Astrocyte (in vitro differentiated cells and primary cell): Measurements from ENCODE around the gene FAM13C. TPM values are rescaled to one million over a fixed set of nuclear protein-coding genes. Genes with fewer than 3 reads are reported as not detected.

ENCODE experiments used
- DNase-seq: peaks from one replicate; pipeline ENCODE4 v3.0.0-alpha.2; 2010; ENCODE audit warnings: low read depth
- FAIRE-seq: peaks from 2 replicates; lab custom pipeline; 2011; peaks lifted over from hg19 to GRCh38; lab: Jason Lieb, UNC
- H2AFZ ChIP-seq: 2 replicates; pipeline ENCODE4 v1.6.0; 2012; ENCODE audit warnings: low read depth, low read length, inconsistent platforms
- H3K27ac ChIP-seq: 2 replicates; pipeline ENCODE4 v1.5.1; 2011; ENCODE audit warnings: low read depth, low read length, inconsistent platforms
- H3K27me3 ChIP-seq: 2 replicates; pipeline ENCODE4 v1.6.0; 2011; ENCODE audit warnings: low read length, inconsistent platforms; ENCODE audit not compliant: insufficient read depth
- H3K36me3 ChIP-seq: 2 replicates; pipeline ENCODE4 v1.5.1; 2011; ENCODE audit warnings: low read length, inconsistent platforms; ENCODE audit not compliant: insufficient read depth
- H3K4me1 ChIP-seq: 2 replicates; pipeline ENCODE4 v1.5.1; 2011; ENCODE audit warnings: low read length, inconsistent platforms; ENCODE audit not compliant: insufficient read depth
- H3K4me2 ChIP-seq: 2 replicates; pipeline ENCODE4 v1.6.0; 2012; ENCODE audit warnings: low read length, inconsistent platforms
- H3K4me3 ChIP-seq: 2 replicates; pipeline ENCODE4 v1.5.1; 2011; ENCODE audit warnings: low read depth, mild to moderate bottlenecking, low read length, inconsistent platforms; ENCODE audit not compliant: insufficient read depth
- H3K79me2 ChIP-seq: 2 replicates; pipeline ENCODE4 v1.6.0; 2012; ENCODE audit warnings: mild to moderate bottlenecking, low read length, inconsistent platforms; ENCODE audit not compliant: insufficient read depth
- H3K9ac ChIP-seq: 2 replicates; pipeline ENCODE4 v1.6.0; 2012; ENCODE audit warnings: mild to moderate bottlenecking, low read length, inconsistent platforms
- H3K9me3 ChIP-seq: 2 replicates; pipeline ENCODE4 v1.5.1; 2012; ENCODE audit warnings: low read depth, mild to moderate bottlenecking, low read length, inconsistent platforms; ENCODE audit not compliant: insufficient read depth
- H4K20me1 ChIP-seq: 2 replicates; pipeline ENCODE4 v1.6.0; 2012; ENCODE audit warnings: low read length, inconsistent platforms; ENCODE audit not compliant: insufficient read depth
- H3K27ac Mint-ChIP-seq: one replicate; pipeline ENCODE4 v1.8.0; 2021; ENCODE audit warnings: mild to moderate bottlenecking, mixed read lengths; ENCODE audit not compliant: unreplicated experiment
- H3K27me3 Mint-ChIP-seq: one replicate; pipeline ENCODE4 v1.8.0; 2021; ENCODE audit warnings: low read depth, mixed read lengths; ENCODE audit not compliant: unreplicated experiment
- H3K36me3 Mint-ChIP-seq: one replicate; pipeline ENCODE4 v1.8.0; 2021; ENCODE audit warnings: low read depth, mixed read lengths; ENCODE audit not compliant: unreplicated experiment
- H3K4me1 Mint-ChIP-seq: one replicate; pipeline ENCODE4 v1.8.0; 2021; ENCODE audit warnings: low read depth, mixed read lengths; ENCODE audit not compliant: unreplicated experiment
- H3K4me3 Mint-ChIP-seq: one replicate; pipeline ENCODE4 v1.8.0; 2021; ENCODE audit warnings: mild to moderate bottlenecking, moderate library complexity, mixed read lengths; ENCODE audit not compliant: unreplicated experiment
- H3K9me3 Mint-ChIP-seq: one replicate; pipeline ENCODE4 v1.8.0; 2021; ENCODE audit warnings: mild to moderate bottlenecking, mixed read lengths; ENCODE audit not compliant: unreplicated experiment
- EZH2 ChIP-seq: IDR thresholded peaks from 2 replicates; pipeline ENCODE4 v1.6.1; 2012; ENCODE audit warnings: mild to moderate bottlenecking, low read length, inconsistent platforms; ENCODE audit not compliant: insufficient read depth
- total RNA-seq: library from RNA; stranded (reverse); gene quantifications from 2 replicates; pipeline ENCODE4 v1.2.1, GENCODE V29; 2021
- TF ChIP-seq, protein P1 (sequence below): IDR thresholded peaks from 2 replicates; pipeline ENCODE4 v1.5.1; 2011; ENCODE audit warnings: low read depth, mild to moderate bottlenecking, inconsistent platforms, low read length, moderate library complexity; ENCODE audit not compliant: insufficient read depth

The FAM13C gene
- total RNA-seq, 1 donor from 2014 or later = 8.7 TPM

DNA sequence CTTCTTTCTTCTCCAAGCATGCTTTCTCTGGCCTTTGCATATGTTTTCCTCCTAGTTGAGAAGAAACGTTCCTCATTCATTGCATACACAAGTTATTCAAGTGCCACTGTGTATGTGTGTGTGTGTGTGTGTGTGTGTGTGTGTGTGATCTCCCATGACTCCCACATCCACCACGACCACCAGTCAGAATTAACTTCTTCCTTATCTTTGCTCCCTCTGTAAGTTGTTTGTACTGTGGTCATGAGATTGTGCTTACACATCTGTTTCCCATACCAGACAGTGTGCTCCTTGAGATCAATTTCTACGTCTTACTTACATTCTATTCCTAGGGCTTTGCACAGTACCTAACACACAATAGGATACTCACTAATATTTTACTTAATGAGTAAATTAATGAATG, 22.4 kb upstream of the FAM13C start:
- Histone ChIP-seq H3K4me2 (no peak overlapping the region), H3K4me1 (peaks cover 34% of the 10 kb centered on the region), H3K4me3 (no peak overlapping the region), H3K79me2 (no peaks in the 10 kb centered on the region), H3K9ac (no peak overlapping the region), H3K36me3 (no peaks in the 10 kb centered on the region), H4K20me1 (no peaks in the 10 kb centered on the region), H3K27ac (no peak overlapping the region), H3K9me3 (no peaks in the 10 kb centered on the region), H3K27me3 (no peaks in the 10 kb centered on the region), H2AFZ (no peak overlapping the region)
- Mint-ChIP-seq H3K27me3 (no peaks in the 10 kb centered on the region), H3K4me3 (no peak overlapping the region), H3K36me3 (no peaks in the 10 kb centered on the region), H3K27ac (no peak overlapping the region), H3K4me1 (peaks cover 45% of the 10 kb centered on the region), H3K9me3 (no peaks in the 10 kb centered on the region)
- DNase-seq = peak; percentile 67
- FAIRE-seq = no peak
- TF ChIP-seq EZH2 = no peak
- TF ChIP-seq, protein P1, sequence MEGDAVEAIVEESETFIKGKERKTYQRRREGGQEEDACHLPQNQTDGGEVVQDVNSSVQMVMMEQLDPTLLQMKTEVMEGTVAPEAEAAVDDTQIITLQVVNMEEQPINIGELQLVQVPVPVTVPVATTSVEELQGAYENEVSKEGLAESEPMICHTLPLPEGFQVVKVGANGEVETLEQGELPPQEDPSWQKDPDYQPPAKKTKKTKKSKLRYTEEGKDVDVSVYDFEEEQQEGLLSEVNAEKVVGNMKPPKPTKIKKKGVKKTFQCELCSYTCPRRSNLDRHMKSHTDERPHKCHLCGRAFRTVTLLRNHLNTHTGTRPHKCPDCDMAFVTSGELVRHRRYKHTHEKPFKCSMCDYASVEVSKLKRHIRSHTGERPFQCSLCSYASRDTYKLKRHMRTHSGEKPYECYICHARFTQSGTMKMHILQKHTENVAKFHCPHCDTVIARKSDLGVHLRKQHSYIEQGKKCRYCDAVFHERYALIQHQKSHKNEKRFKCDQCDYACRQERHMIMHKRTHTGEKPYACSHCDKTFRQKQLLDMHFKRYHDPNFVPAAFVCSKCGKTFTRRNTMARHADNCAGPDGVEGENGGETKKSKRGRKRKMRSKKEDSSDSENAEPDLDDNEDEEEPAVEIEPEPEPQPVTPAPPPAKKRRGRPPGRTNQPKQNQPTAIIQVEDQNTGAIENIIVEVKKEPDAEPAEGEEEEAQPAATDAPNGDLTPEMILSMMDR = no peak

- Histone ChIP-seq H3K4me3 (no peak overlapping the region), H3K4me2 (no peak overlapping the region), H4K20me1 (no peaks in the 10 kb centered on the region), H3K9ac (no peak overlapping the region), H3K79me2 (no peaks in the 10 kb centered on the region), H3K4me1 (peaks cover 34% of the 10 kb centered on the region), H3K36me3 (no peaks in the 10 kb centered on the region), H3K27ac (no peak overlapping the region), H2AFZ (no peak overlapping the region), H3K9me3 (no peaks in the 10 kb centered on the region), H3K27me3 (no peaks in the 10 kb centered on the region)
- Mint-ChIP-seq H3K27me3 (no peaks in the 10 kb centered on the region), H3K9me3 (no peaks in the 10 kb centered on the region), H3K27ac (peak overlapping the region; percentile 48), H3K4me3 (no peak overlapping the region), H3K4me1 (peaks cover 40% of the 10 kb centered on the region), H3K36me3 (no peaks in the 10 kb centered on the region)
- TF ChIP-seq EZH2 = no peak
- TF ChIP-seq, protein P1 = no peak
- FAIRE-seq (no peak), DNase-seq (no peak)
Observed at GRCh38 chr10:59383908-59384307, 21.6 kb upstream of the FAM13C start.

- FAIRE-seq (no peak), DNase-seq (peak; percentile 44)
- Histone ChIP-seq H3K9me3 (no peaks in the 10 kb centered on the region), H3K27ac (peak overlapping the region; percentile 16), H3K4me3 (no peak overlapping the region), H2AFZ (no peak overlapping the region), H3K27me3 (no peaks in the 10 kb centered on the region), H3K9ac (no peak overlapping the region), H3K79me2 (no peaks in the 10 kb centered on the region), H3K36me3 (no peaks in the 10 kb centered on the region), H4K20me1 (no peaks in the 10 kb centered on the region), H3K4me2 (peak overlapping the region; percentile 17), H3K4me1 (peaks cover 30% of the 10 kb centered on the region)
- Mint-ChIP-seq H3K27me3 (no peaks in the 10 kb centered on the region), H3K27ac (peak overlapping the region; percentile 48), H3K36me3 (no peaks in the 10 kb centered on the region), H3K4me1 (peaks cover 36% of the 10 kb centered on the region), H3K9me3 (no peaks in the 10 kb centered on the region), H3K4me3 (peak overlapping the region; percentile 36)
- no peak for TF ChIP-seq EZH2
- TF ChIP-seq, protein P1 = no peak
Observed at GRCh38 chr10:59383436-59383835, 21.1 kb upstream of the FAM13C start.
